ENCODE measurements around the gene AUTS2. TPM values are rescaled to one million over a fixed set of nuclear protein-coding genes. Genes with fewer than 3 reads are reported as not detected.

AUTS2 gene
- polyA plus RNA-seq, 1 donor (not counting 4 experiments of a cell fraction or from before 2014, with no cell fraction given), result 4.7 TPM

- peaks cover 21 to 28% of the 10 kb centered on the region in 2 experiments for H3K36me3 ChIP-seq (ENCODE audit: control insufficient read depth in 2 of 2, extremely low read depth in 1 of 2, insufficient read depth in 2 of 2, low read length in 2 of 2)
- no peaks in the 10 kb centered on the region for H4K20me1 ChIP-seq (ENCODE audit: control insufficient read depth, extremely low read depth, insufficient read depth, low read length)
- no peak for TF ChIP-seq CTCF (optimal IDR thresholded peaks at IDR 0.05 in 1 of 3, IDR thresholded peaks at IDR 0.05 in 1 of 3, conservative IDR thresholded peaks at IDR 0.05 in 1 of 3; ENCODE audit: extremely low read depth in 1 of 3, insufficient read depth in 2 of 3, low read length in 3 of 3)
- TF ChIP-seq EZH2 (IDR thresholded peaks at IDR 0.05; ENCODE audit: low read length), result no peak
- H3K4me3 ChIP-seq (ENCODE audit: control insufficient read depth in 2 of 3, extremely low read depth in 1 of 3, insufficient read depth in 2 of 3, low read depth in 1 of 3, low read length in 3 of 3), result no peak overlapping the region
- FAIRE-seq (no peak), DNase-seq (ENCODE audit: low read depth, low spot score) (no peak)
- dilution Hi-C loops (cut with MboI; ENCODE audit: extremely low pct_ligation_motif_present, low sequenced_read_pairs), result no loop called here
- H3K4me1 ChIP-seq (ENCODE audit: control insufficient read depth, extremely low read depth, insufficient read depth, low read length), result no peaks in the 10 kb centered on the region
- H3K9ac ChIP-seq (ENCODE audit: control insufficient read depth, extremely low read depth, insufficient read depth, low read length), result no peak overlapping the region
- no peaks in the 10 kb centered on the region for H3K9me1 ChIP-seq (ENCODE audit: control insufficient read depth, extremely low read depth, insufficient read depth, low read length)
- H3K27ac ChIP-seq (ENCODE audit: control insufficient read depth, insufficient read depth, low read length), result no peak overlapping the region
- H2AFZ ChIP-seq (ENCODE audit: control insufficient read depth, low read length), result no peak overlapping the region
- no peaks in the 10 kb centered on the region for H3K9me3 ChIP-seq (ENCODE audit: control insufficient read depth, low read depth, low read length)
- no peaks in the 10 kb centered on the region for H3K27me3 ChIP-seq (ENCODE audit: control insufficient read depth, extremely low read depth, insufficient read depth, low read length)
- H3K4me2 ChIP-seq (ENCODE audit: control insufficient read depth, extremely low read depth, insufficient read depth, low read depth, low read length), result no peak overlapping the region
- H3K79me2 ChIP-seq (ENCODE audit: control insufficient read depth, insufficient read depth, low read length), result no peaks in the 10 kb centered on the region
Measured at GRCh38 chr7:70776627-70777101, 1178.4 kb downstream of the AUTS2 start.

- H3K9ac ChIP-seq (ENCODE audit: control insufficient read depth, extremely low read depth, insufficient read depth, low read length), result no peak overlapping the region
- dilution Hi-C loops (cut with MboI; ENCODE audit: extremely low pct_ligation_motif_present, low sequenced_read_pairs), result no loop called here
- H3K9me3 ChIP-seq (ENCODE audit: control insufficient read depth, low read depth, low read length), result no peaks in the 10 kb centered on the region
- no peak overlapping the region for H2AFZ ChIP-seq (ENCODE audit: control insufficient read depth, low read length)
- H3K4me1 ChIP-seq (ENCODE audit: control insufficient read depth, extremely low read depth, insufficient read depth, low read length), result no peaks in the 10 kb centered on the region
- H3K36me3 ChIP-seq (ENCODE audit: control insufficient read depth in 2 of 2, extremely low read depth in 1 of 2, insufficient read depth in 2 of 2, low read length in 2 of 2), result peaks cover 21 to 30% of the 10 kb centered on the region in 2 experiments
- no peaks in the 10 kb centered on the region for H3K79me2 ChIP-seq (ENCODE audit: control insufficient read depth, insufficient read depth, low read length)
- DNase-seq (ENCODE audit: low read depth, low spot score) (no peak), FAIRE-seq (no peak)
- no peak overlapping the region for H3K4me2 ChIP-seq (ENCODE audit: control insufficient read depth, extremely low read depth, insufficient read depth, low read depth, low read length)
- H3K27ac ChIP-seq (ENCODE audit: control insufficient read depth, insufficient read depth, low read length), result no peak overlapping the region
- no peaks in the 10 kb centered on the region for H4K20me1 ChIP-seq (ENCODE audit: control insufficient read depth, extremely low read depth, insufficient read depth, low read length)
- TF ChIP-seq EZH2 (IDR thresholded peaks at IDR 0.05; ENCODE audit: low read length) (no peak), CTCF (optimal IDR thresholded peaks at IDR 0.05 in 1 of 3, IDR thresholded peaks at IDR 0.05 in 1 of 3, conservative IDR thresholded peaks at IDR 0.05 in 1 of 3; ENCODE audit: extremely low read depth in 1 of 3, insufficient read depth in 2 of 3, low read length in 3 of 3) (no peak)
- H3K9me1 ChIP-seq (ENCODE audit: control insufficient read depth, extremely low read depth, insufficient read depth, low read length), result no peaks in the 10 kb centered on the region
- no peak overlapping the region for H3K4me3 ChIP-seq (ENCODE audit: control insufficient read depth in 2 of 3, extremely low read depth in 1 of 3, insufficient read depth in 2 of 3, low read depth in 1 of 3, low read length in 3 of 3)
- H3K27me3 ChIP-seq (ENCODE audit: control insufficient read depth, extremely low read depth, insufficient read depth, low read length), result no peaks in the 10 kb centered on the region
Measured at GRCh38 chr7:70777251-70777650, 1179.0 kb downstream of the AUTS2 start.
